Astrocyte (in vitro differentiated cells and primary cell): Measurements from ENCODE around the gene SPOCK1. TPM values are rescaled to one million over a fixed set of nuclear protein-coding genes. Genes with fewer than 3 reads are reported as not detected.

Experiments
- DNase-seq: peaks from one replicate; pipeline ENCODE4 v3.0.0-alpha.2; 2010; ENCODE audit warnings: low read depth
- FAIRE-seq: peaks from 2 replicates; lab custom pipeline; 2011; peaks lifted over from hg19 to GRCh38; lab: Jason Lieb, UNC
- H2AFZ ChIP-seq: 2 replicates; pipeline ENCODE4 v1.6.0; 2012; ENCODE audit warnings: low read depth, low read length, inconsistent platforms
- H3K27ac ChIP-seq: 2 replicates; pipeline ENCODE4 v1.5.1; 2011; ENCODE audit warnings: low read depth, low read length, inconsistent platforms
- H3K27me3 ChIP-seq: 2 replicates; pipeline ENCODE4 v1.6.0; 2011; ENCODE audit warnings: low read length, inconsistent platforms; ENCODE audit not compliant: insufficient read depth
- H3K36me3 ChIP-seq: 2 replicates; pipeline ENCODE4 v1.5.1; 2011; ENCODE audit warnings: low read length, inconsistent platforms; ENCODE audit not compliant: insufficient read depth
- H3K4me1 ChIP-seq: 2 replicates; pipeline ENCODE4 v1.5.1; 2011; ENCODE audit warnings: low read length, inconsistent platforms; ENCODE audit not compliant: insufficient read depth
- H3K4me2 ChIP-seq: 2 replicates; pipeline ENCODE4 v1.6.0; 2012; ENCODE audit warnings: low read length, inconsistent platforms
- H3K4me3 ChIP-seq: 2 replicates; pipeline ENCODE4 v1.5.1; 2011; ENCODE audit warnings: low read depth, mild to moderate bottlenecking, low read length, inconsistent platforms; ENCODE audit not compliant: insufficient read depth
- H3K79me2 ChIP-seq: 2 replicates; pipeline ENCODE4 v1.6.0; 2012; ENCODE audit warnings: mild to moderate bottlenecking, low read length, inconsistent platforms; ENCODE audit not compliant: insufficient read depth
- H3K9ac ChIP-seq: 2 replicates; pipeline ENCODE4 v1.6.0; 2012; ENCODE audit warnings: mild to moderate bottlenecking, low read length, inconsistent platforms
- H3K9me3 ChIP-seq: 2 replicates; pipeline ENCODE4 v1.5.1; 2012; ENCODE audit warnings: low read depth, mild to moderate bottlenecking, low read length, inconsistent platforms; ENCODE audit not compliant: insufficient read depth
- H4K20me1 ChIP-seq: 2 replicates; pipeline ENCODE4 v1.6.0; 2012; ENCODE audit warnings: low read length, inconsistent platforms; ENCODE audit not compliant: insufficient read depth
- H3K27ac Mint-ChIP-seq: one replicate; pipeline ENCODE4 v1.8.0; 2021; ENCODE audit warnings: mild to moderate bottlenecking, mixed read lengths; ENCODE audit not compliant: unreplicated experiment
- H3K27me3 Mint-ChIP-seq: one replicate; pipeline ENCODE4 v1.8.0; 2021; ENCODE audit warnings: low read depth, mixed read lengths; ENCODE audit not compliant: unreplicated experiment
- H3K36me3 Mint-ChIP-seq: one replicate; pipeline ENCODE4 v1.8.0; 2021; ENCODE audit warnings: low read depth, mixed read lengths; ENCODE audit not compliant: unreplicated experiment
- H3K4me1 Mint-ChIP-seq: one replicate; pipeline ENCODE4 v1.8.0; 2021; ENCODE audit warnings: low read depth, mixed read lengths; ENCODE audit not compliant: unreplicated experiment
- H3K4me3 Mint-ChIP-seq: one replicate; pipeline ENCODE4 v1.8.0; 2021; ENCODE audit warnings: mild to moderate bottlenecking, moderate library complexity, mixed read lengths; ENCODE audit not compliant: unreplicated experiment
- H3K9me3 Mint-ChIP-seq: one replicate; pipeline ENCODE4 v1.8.0; 2021; ENCODE audit warnings: mild to moderate bottlenecking, mixed read lengths; ENCODE audit not compliant: unreplicated experiment
- CTCF ChIP-seq: IDR thresholded peaks from 2 replicates; pipeline ENCODE4 v1.5.1; 2011; ENCODE audit warnings: low read depth, mild to moderate bottlenecking, inconsistent platforms, low read length, moderate library complexity; ENCODE audit not compliant: insufficient read depth
- EZH2 ChIP-seq: IDR thresholded peaks from 2 replicates; pipeline ENCODE4 v1.6.1; 2012; ENCODE audit warnings: mild to moderate bottlenecking, low read length, inconsistent platforms; ENCODE audit not compliant: insufficient read depth
- total RNA-seq: library from RNA; stranded (reverse); gene quantifications from 2 replicates; pipeline ENCODE4 v1.2.1, GENCODE V29; 2021

The SPOCK1 gene
- total RNA-seq, 1 donor from 2014 or later = 53.5 TPM

- peaks cover 17% of the 10 kb centered on the region for H4K20me1 ChIP-seq
- no peaks in the 10 kb centered on the region for H3K36me3 ChIP-seq
- Mint-ChIP-seq H3K27me3 (peaks cover 4% of the 10 kb centered on the region), H3K4me3 (no peak overlapping the region), H3K36me3 (no peaks in the 10 kb centered on the region), H3K27ac (no peak overlapping the region), H3K9me3 (no peaks in the 10 kb centered on the region), H3K4me1 (peaks cover 12% of the 10 kb centered on the region)
- H3K9me3 ChIP-seq = no peaks in the 10 kb centered on the region
- no peaks in the 10 kb centered on the region for H3K27me3 ChIP-seq
- no peak overlapping the region for H3K4me3 ChIP-seq
- H2AFZ ChIP-seq = no peak overlapping the region
- DNase-seq = no peak
- H3K4me2 ChIP-seq = no peak overlapping the region
- no peak for TF ChIP-seq CTCF
- no peak for TF ChIP-seq EZH2
- H3K79me2 ChIP-seq = no peaks in the 10 kb centered on the region
- H3K27ac ChIP-seq = no peak overlapping the region
- FAIRE-seq = no peak
- H3K9ac ChIP-seq = no peak overlapping the region
- H3K4me1 ChIP-seq = peaks cover 13% of the 10 kb centered on the region
Measured at GRCh38 chr5:137118629-137119028, 380.5 kb downstream of the SPOCK1 start.

GRCh38 chr5:137115152-137115551 lies 384.0 kb downstream of the SPOCK1 start:
- Histone ChIP-seq H3K9me3 (no peaks in the 10 kb centered on the region), H3K9ac (no peak overlapping the region), H3K36me3 (peaks cover 5% of the 10 kb centered on the region), H3K4me2 (peak overlapping the region; percentile 11), H3K4me3 (no peak overlapping the region), H4K20me1 (no peaks in the 10 kb centered on the region), H3K27me3 (no peaks in the 10 kb centered on the region), H2AFZ (no peak overlapping the region), H3K27ac (no peak overlapping the region), H3K4me1 (peaks cover 13% of the 10 kb centered on the region), H3K79me2 (no peaks in the 10 kb centered on the region)
- Mint-ChIP-seq H3K4me1 (peaks cover 12% of the 10 kb centered on the region), H3K27me3 (peaks cover 6% of the 10 kb centered on the region), H3K4me3 (no peak overlapping the region), H3K36me3 (no peaks in the 10 kb centered on the region), H3K9me3 (no peaks in the 10 kb centered on the region), H3K27ac (peak overlapping the region; percentile 78)
- DNase-seq (no peak), FAIRE-seq (no peak)
- TF ChIP-seq EZH2 = no peak
- no peak for TF ChIP-seq CTCF

GRCh38 chr5:137114529-137114928 lies 384.6 kb downstream of the SPOCK1 start:
- H3K27ac ChIP-seq = no peak overlapping the region
- H3K27me3 ChIP-seq = no peaks in the 10 kb centered on the region
- H4K20me1 ChIP-seq = no peaks in the 10 kb centered on the region
- Mint-ChIP-seq H3K27me3 (peaks cover 12% of the 10 kb centered on the region), H3K4me3 (no peak overlapping the region), H3K4me1 (peaks cover 12% of the 10 kb centered on the region), H3K9me3 (no peaks in the 10 kb centered on the region), H3K27ac (peak overlapping the region; percentile 3), H3K36me3 (no peaks in the 10 kb centered on the region)
- peaks cover 7% of the 10 kb centered on the region for H3K36me3 ChIP-seq
- peak; percentile 78 for DNase-seq
- TF ChIP-seq EZH2 (no peak), CTCF (no peak)
- no peaks in the 10 kb centered on the region for H3K79me2 ChIP-seq
- H2AFZ ChIP-seq = no peak overlapping the region
- H3K4me1 ChIP-seq = peaks cover 13% of the 10 kb centered on the region
- peak overlapping the region; percentile 11 for H3K4me2 ChIP-seq
- H3K4me3 ChIP-seq = no peak overlapping the region
- no peak overlapping the region for H3K9ac ChIP-seq
- H3K9me3 ChIP-seq = no peaks in the 10 kb centered on the region
- FAIRE-seq = peak; percentile 75
